HepG2 (cell line): ENCODE data around the gene NUDT3. TPM values are rescaled to one million over a fixed set of nuclear protein-coding genes. Genes with fewer than 3 reads are reported as not detected.
A peak's percentile ranks its signal among the peaks of the same experiment; 100 is the strongest.

Source experiments
- ADNP ChIP-seq: sonication (generic); formaldehyde crosslinking; IDR thresholded peaks from 2 replicates; pipeline ENCODE4 v1.4.0; 2020; ENCODE audit warnings: missing genetic modification reagents
- ATM ChIP-seq: fragments of 450-650 bp; IDR thresholded peaks from 2 replicates; pipeline ENCODE4 v1.7.1; 2017; ENCODE audit warnings: mild to moderate bottlenecking, borderline replicate concordance
- GPN1 ChIP-seq: sonication (generic); formaldehyde crosslinking; IDR thresholded peaks from 2 replicates; pipeline ENCODE4 v1.5.1; 2020; ENCODE audit warnings: missing genetic modification reagents, borderline replicate concordance
- HMGXB3 ChIP-seq: sonication (generic); formaldehyde crosslinking; IDR thresholded peaks from 2 replicates; pipeline ENCODE4 v1.4.0; 2020; ENCODE audit warnings: missing genetic modification reagents, borderline replicate concordance
- KIAA2018 ChIP-seq: sonication (generic); formaldehyde crosslinking; IDR thresholded peaks from 2 replicates; pipeline ENCODE4 v1.5.0; 2020; ENCODE audit warnings: mild to moderate bottlenecking, missing genetic modification reagents, borderline replicate concordance
- XBP1 ChIP-seq: sonication (generic); formaldehyde crosslinking; IDR thresholded peaks from 2 replicates; pipeline ENCODE4 v1.5.0; 2020; ENCODE audit warnings: missing genetic modification reagents
- ZNF724P ChIP-seq: sonication (generic); formaldehyde crosslinking; IDR thresholded peaks from 2 replicates; pipeline ENCODE4 v1.8.0; 2022; ENCODE audit warnings: missing genetic modification reagents, borderline replicate concordance
- ZNF770 ChIP-seq: sonication (generic); formaldehyde crosslinking; IDR thresholded peaks from 2 replicates; pipeline ENCODE4 v1.5.0; 2020; ENCODE audit warnings: mild to moderate bottlenecking, missing genetic modification reagents
- ZNF883 ChIP-seq: sonication (generic); formaldehyde crosslinking; IDR thresholded peaks from 2 replicates; pipeline ENCODE4 v1.5.1; 2020; ENCODE audit warnings: mild to moderate bottlenecking, missing genetic modification reagents; ENCODE audit errors: not compliant biosample characterization
- polyA plus RNA-seq, 8 experiments: library from polyadenylated mRNA; depleted of rRNA in 3 of 8; stranded (reverse) in 7 of 8; unstranded in 1 of 8; fragments of >200 nt; fragmentation: Illumina TruSeq in 4 of 8; extraction: Trizol in 4 of 8; gene quantifications; 2 replicates each; pipeline versions ENCODE4 v1.2.1 to v1.2.3, GENCODE V29; 2011 to 2016; ENCODE audit warnings: low read depth in 4 of 8, missing spikeins in 1 of 8, mixed read lengths in 1 of 8; ENCODE audit not compliant: insufficient read depth in 1 of 8
- total RNA-seq, 5 experiments: library from RNA; depleted of rRNA; stranded (reverse); fragments of >200 nt; fragmentation: Illumina TruSeq; extraction: Trizol; gene quantifications; 2 replicates each; pipeline ENCODE4 v1.2.3, GENCODE V29; 2016; ENCODE audit warnings: low read depth in 1 of 5
- TF ChIP-seq, protein P1 (sequence below): sonication (generic); formaldehyde crosslinking; IDR thresholded peaks from 2 replicates; pipeline ENCODE4 v1.9.0; 2022; ENCODE audit warnings: low read depth, missing genetic modification reagents

Gene NUDT3
- total and polyA plus RNA-seq, 2 of the 13 experiments (the other 11 are each of a cell fraction or from before 2014, with no cell fraction given): 20.2 to 20.6 TPM

DNA sequence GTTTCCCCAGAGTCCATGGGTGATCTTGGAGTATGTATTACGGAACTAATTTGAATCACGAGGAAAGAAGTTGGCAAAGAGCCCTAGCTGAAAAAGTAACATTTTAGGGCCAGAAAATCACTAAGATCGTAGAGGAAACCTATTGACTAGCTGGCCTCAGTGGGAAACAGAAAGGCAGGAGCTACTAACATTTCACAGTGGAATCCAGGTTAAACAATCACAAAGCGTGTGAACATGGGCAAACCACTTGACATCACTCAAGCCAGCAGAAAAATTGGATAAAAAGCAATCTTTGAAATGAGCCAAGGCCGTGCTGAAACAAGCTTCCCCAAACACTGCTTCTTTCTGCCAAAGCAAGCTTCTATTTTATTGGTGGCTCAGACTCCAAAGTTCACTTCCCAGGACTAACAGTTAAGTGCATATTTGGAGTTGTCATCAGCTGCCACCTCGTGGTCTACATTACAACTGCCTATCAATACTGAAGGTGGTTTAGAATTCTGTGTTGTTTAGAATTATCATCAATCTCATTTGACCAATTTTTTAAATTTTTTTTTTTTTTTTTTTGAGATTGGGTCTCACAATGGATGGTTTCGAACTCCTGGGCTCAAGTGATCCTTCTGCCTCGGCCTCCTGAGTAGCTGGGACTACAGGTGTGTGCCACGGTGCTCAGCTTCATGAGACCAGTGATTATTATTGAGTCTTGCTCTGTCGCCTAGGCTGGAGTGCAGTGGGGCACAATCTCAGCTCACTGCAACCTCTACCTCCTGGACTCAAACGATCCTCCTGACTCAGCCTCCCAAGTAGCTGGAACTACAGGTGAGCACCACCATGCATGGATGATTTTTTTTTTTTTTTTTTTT lies 22.8 kb upstream of the NUDT3 start (continued):
- TF ChIP-seq HMGXB3 (CRISPR knock-in tag) (0 out of 2 replicates have a peak, but pooled peaks have one; percentile 21), ADNP (CRISPR knock-in tag) (no peak), ZNF770 (CRISPR knock-in tag) (peak; percentile 93), GPN1 (CRISPR knock-in tag) (no peak), ZNF724P (CRISPR knock-in tag) (no peak), XBP1 (CRISPR knock-in tag) (no peak), KIAA2018 (CRISPR knock-in tag) (no peak), ZNF883 (CRISPR knock-in tag) (no peak), ATM (no peak)
- TF ChIP-seq, protein P1, sequence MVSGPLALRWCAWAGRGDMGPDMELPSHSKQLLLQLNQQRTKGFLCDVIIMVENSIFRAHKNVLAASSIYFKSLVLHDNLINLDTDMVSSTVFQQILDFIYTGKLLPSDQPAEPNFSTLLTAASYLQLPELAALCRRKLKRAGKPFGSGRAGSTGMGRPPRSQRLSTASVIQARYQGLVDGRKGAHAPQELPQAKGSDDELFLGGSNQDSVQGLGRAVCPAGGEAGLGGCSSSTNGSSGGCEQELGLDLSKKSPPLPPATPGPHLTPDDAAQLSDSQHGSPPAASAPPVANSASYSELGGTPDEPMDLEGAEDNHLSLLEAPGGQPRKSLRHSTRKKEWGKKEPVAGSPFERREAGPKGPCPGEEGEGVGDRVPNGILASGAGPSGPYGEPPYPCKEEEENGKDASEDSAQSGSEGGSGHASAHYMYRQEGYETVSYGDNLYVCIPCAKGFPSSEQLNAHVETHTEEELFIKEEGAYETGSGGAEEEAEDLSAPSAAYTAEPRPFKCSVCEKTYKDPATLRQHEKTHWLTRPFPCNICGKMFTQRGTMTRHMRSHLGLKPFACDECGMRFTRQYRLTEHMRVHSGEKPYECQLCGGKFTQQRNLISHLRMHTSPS: 0 out of 2 replicates have a peak, but pooled peaks have one; percentile 32
